ENCODE data around the gene C2CD2L.
"Not testable (repeated sequence)": the region's sequence is repeated elsewhere in the genome, so short reads cannot be mapped to it uniquely, and the experiment has no call there.

Gene C2CD2L

GRCh38 chr11:119116235-119116594 is 9.1 kb downstream of the C2CD2L start:
- DNase-seq: no peak

GRCh38 chr11:119116601-119117000 is 9.5 kb downstream of the C2CD2L start:
- no peak for DNase-seq

GRCh38 chr11:119117004-119117706 is 10.0 kb downstream of the C2CD2L start:
- peak; percentile 13 for DNase-seq

- no peak for DNase-seq
Measured at GRCh38 chr11:119118227-119118626, 11.1 kb downstream of the C2CD2L start.

GRCh38 chr11:119118946-119119345 is 11.8 kb downstream of the C2CD2L start:
- no peak for DNase-seq

GRCh38 chr11:119120639-119121007 is 13.5 kb downstream of the C2CD2L start:
- no peak for DNase-seq

- DNase-seq: peak; percentile 99
Measured at GRCh38 chr11:119121008-119121810, 14.1 kb downstream of the C2CD2L start, which contains the start of gene HINFP. TSS of gene HINFP (plus strand) at chr11:119121580. CDS start at chr11:119126945, 5,365 bp downstream.

GRCh38 chr11:119121811-119122124 is 14.6 kb downstream of the C2CD2L start:
- DNase-seq: no peak

GRCh38 chr11:119125821-119126220 is 18.7 kb downstream of the C2CD2L start:
- no peak for DNase-seq

- DNase-seq: no peak
Measured at GRCh38 chr11:119126675-119127268, 19.6 kb downstream of the C2CD2L start.

GRCh38 chr11:119130662-119131061 is 23.5 kb downstream of the C2CD2L start:
- DNase-seq: no peak

GRCh38 chr11:119134389-119134978 is 27.3 kb downstream of the C2CD2L start:
- peak; percentile 52 for DNase-seq

GRCh38 chr11:119139276-119139675 is 32.1 kb downstream of the C2CD2L start:
- DNase-seq: not testable (repeated sequence)

- peak; percentile 75 for DNase-seq
Measured at GRCh38 chr11:119144825-119145486, 37.8 kb downstream of the C2CD2L start.

GRCh38 chr11:119145551-119145950 is 38.4 kb downstream of the C2CD2L start:
- no peak for DNase-seq

GRCh38 chr11:119147604-119148333 is 40.6 kb downstream of the C2CD2L start:
- no peak for DNase-seq

GRCh38 chr11:119148720-119149017 is 41.5 kb downstream of the C2CD2L start:
- DNase-seq: no peak

- no peak for DNase-seq
Measured at GRCh38 chr11:119149018-119149785, 42.1 kb downstream of the C2CD2L start, which contains the start of gene ABCG4. TSS of gene ABCG4 (plus strand) at chr11:119149052. CDS start at chr11:119149966, 914 bp downstream.

GRCh38 chr11:119149786-119150275 is 42.7 kb downstream of the C2CD2L start:
- DNase-seq: no peak

GRCh38 chr11:119152043-119152442 is 44.9 kb downstream of the C2CD2L start:
- no peak for DNase-seq

- DNase-seq: no peak
Measured at GRCh38 chr11:119152604-119153003, 45.5 kb downstream of the C2CD2L start.

All from suppressor macrophage treated with lipopolysaccharide for 4 hours (primary cell).